ENCODE measurements around the gene MAP3K12.
"Not testable (repeated sequence)": the region's sequence is repeated elsewhere in the genome, so short reads cannot be mapped to it uniquely, and the experiment has no call there.

The MAP3K12 gene

DNA sequence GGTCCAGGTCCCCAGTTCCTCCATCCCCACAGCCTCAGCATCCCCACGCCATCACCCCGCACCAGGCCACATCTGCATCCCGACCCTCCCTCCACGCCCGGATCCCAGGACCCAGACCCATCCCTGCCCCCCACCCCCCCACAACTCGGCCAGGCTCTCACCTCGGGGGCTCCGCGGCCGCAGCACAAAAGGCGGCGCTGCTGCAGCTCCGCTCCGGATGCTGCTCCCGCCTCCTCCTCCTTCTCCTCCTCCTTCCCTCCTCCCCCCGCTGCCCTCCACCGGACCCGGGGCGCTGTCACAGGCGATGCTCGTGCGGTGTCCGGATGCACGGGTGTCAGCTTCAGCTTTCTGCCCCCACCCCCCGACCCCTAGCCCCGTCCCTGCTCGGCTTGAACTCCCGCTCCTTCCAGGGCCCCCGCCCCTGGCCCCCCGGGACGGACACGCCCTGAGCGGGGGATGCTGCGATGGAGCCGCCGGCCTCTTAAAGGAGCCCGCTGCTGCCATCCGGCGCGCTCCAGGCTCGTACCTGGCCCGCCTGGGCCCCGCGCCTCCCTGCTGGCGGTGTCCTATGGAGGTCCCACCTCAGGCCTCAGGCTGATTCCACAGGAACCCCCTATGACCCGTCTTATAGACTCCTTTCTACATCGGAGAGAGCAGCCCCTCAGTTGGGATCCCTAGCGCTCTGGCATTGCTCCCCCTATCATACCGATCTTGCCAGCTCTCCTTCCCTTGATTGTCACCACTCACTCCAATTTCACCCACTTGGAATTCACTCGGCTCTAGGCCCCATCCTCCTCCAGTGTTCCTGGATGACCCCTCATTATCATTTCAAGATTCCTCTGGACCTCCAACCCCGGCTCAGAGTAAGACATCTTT, at the start of gene MAP3K12:
MAP3K12 (minus strand) TSS at position 193 of the 876 bp plus-strand sequence. CDS start 12,067 bp downstream, outside the sequence.
- peak; percentile 32 to 59 (median 48) for DNase-seq

- DNase-seq, result not testable (repeated sequence)
Observed at GRCh38 chr12:53548354-53548753, 49.1 kb upstream of the MAP3K12 start.

DNA sequence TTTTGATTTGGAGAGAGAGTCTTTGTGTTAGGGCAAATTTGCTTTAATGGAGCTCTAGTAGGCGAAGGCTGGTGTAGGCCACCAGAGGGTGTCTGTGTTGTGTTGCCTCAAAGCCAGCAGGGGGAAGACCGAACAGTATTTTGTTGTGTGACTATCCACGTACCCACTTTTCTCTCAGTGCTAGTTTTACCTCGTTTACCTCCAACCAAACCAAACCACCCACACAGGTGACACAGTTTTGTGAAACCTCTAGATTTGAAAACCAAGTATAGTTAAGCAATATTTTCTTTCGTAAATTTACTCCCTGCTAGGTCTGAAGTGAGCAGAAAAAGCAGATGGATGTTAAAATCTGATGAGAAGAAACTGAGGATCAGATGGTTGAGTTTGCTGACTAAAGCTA, 44.3 kb upstream of the MAP3K12 start:
- peak in 1 of 4 experiments; percentile 10 for DNase-seq

DNA sequence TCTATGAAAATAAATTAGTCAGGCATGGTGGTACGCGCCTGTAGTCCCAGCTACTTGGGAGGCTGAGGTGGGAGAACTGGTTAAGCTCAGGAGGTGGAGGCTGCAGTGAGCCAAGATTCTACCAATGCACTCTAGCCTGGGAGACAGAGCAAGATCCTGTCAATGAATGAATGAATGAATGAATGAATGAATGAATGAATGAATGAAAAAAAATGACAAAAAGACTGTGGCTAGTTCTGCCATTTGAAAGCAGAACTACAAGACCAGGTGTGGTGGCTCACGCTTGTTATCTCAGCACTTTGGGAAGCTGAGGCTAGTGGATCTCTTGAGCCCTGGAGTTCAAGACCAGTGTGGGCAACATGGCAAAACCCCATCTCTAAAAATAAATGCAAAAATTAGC, 40.3 kb upstream of the MAP3K12 start:
- DNase-seq, result no peak

DNA sequence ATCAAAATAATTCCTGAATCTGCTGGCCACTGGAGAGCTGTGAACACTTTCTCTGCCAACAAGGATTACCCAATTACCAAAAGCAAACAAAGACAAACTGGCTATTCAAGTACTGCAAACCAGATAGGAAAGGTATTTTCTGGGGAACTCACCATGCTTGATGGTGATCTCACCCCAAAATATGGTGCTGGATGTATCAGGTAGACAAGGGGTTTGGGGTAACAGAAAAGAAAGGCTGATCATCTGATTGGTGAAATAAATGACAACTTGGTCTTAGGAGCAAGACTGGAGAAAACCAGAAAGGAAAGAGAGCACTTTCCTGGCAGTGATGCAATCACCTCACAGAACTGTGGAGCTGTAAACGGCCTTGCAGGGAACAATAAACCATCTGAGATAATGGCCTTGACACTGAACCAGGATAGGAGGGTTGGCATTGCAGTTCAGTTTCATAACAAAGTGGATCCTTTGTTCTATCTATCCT, 39.0 kb upstream of the MAP3K12 start:
- no peak for DNase-seq

DNA sequence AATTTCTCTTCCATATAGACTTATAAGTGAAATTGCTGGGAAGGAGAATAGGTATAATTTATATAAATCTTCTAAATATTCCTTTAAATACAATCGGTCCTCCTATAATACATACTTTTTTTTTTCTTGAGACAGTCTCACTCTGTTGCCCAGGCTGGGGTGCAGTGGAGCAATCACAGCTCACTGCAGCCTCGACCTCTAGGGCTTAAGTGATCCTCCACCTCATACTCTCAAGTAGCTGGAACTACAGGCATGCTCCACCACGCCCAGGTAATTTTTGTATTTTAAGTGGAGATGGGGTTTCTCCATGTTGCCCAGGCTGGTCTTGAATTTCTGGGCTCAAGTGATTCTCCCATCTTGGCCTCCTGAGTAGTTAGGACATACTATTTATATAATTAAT, 37.7 kb upstream of the MAP3K12 start:
- no peak for DNase-seq

DNA sequence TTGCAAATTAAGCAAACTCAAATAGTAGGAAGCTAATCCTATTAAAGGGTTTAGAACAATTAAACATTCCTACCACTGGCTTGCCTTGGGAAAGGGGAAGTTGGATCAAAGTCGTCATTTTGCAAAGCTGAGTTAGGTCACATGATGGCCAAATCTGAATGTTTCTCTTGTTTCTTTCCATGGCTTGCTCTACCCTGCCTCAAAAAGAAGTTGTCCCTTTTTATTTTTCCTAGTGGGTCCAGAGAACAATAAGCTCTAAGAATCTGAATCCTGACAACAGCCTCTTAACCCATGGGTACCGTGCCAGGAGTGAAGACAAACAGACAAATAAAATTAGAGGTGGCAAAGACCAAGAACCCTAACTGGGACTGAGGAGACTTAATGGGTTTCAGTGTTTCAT, 34.2 kb upstream of the MAP3K12 start:
- no peak for DNase-seq

DNA sequence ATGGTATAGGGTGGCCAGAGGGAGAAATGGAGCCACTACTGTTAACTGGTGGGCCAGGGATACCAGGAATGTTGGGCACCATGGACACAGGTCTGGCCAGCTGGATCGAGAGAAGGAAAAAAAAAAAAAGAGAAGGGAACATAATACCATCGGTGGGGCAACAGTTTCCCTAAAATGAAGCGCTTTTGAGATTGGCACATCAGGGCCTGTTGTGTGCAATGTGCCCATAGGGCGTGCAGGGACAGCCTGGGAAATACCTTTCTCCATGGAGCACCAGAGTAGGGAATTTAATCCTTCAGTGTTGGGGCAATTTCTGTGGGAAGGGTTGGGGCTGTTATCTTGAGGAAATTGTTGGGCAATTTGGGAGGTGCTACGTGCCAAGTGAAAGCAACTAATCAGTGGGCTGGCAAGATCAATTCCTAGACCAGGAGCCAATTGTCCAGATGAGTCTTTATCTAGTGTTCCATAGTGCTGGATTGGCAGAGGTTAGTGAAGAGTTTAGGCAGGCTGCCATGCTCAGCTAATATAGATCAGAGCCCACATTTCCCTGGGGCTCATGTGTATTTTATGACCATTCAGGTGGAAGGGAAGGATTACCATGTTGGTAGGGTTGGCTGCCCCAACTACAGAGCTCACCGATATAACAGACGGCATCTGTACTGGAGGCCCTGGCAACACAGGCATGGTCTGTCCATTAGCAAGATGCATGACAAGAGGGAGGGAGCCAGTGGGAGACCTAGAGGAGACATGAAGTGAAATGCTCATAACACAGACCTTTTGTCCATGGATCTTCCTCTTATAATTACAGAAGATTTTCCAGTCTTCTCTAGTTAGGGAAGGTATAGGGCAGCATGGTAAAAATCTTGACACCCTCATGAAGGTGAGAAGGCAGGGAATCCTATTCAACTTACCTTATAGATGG, 33.5 kb upstream of the MAP3K12 start:
- no peak for DNase-seq

GRCh38 chr12:53532021-53532420, 32.8 kb upstream of the MAP3K12 start:
- no peak for DNase-seq

DNA sequence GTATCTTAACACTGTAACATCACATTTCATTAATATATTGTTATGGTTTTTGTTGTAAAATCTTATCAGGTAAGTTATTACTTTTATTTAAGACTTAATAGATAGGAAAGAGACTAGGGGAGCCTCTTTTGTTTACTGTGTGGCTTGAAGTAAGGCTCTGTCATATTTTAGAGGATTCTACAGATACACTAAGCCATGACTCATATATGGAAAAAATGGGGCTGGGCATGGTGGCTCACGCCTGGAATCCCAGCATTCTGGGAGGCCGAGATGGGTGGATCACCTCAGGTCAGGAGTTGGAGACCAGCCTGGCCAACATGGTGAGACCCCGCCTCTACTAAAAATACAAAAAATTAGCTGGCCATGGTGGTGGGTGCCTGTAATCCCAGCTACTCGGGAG, 31.7 kb upstream of the MAP3K12 start:
- DNase-seq, result no peak

DNA sequence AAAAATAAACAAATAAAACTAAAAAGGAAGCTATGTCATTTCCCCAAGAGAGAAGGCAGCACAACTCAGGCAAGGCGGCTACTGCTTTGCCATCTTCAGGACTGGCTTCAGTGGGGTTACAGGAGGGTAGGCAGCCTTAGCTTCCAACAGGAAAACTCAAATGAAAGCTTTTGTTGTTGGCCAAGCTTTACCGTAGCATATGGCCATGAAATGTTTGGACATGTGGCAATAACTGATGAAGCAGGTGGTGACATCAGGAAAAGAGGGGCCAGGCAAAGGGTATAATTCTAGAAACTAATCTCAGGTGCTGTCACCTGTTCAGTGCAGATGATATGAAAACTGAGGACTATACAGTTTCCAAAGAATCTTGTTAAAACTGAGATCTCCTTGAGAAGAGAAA, 30.8 kb upstream of the MAP3K12 start:
- DNase-seq, result no peak

- no peak for DNase-seq
Observed at GRCh38 chr12:53524476-53524875, 25.2 kb upstream of the MAP3K12 start.

- DNase-seq, result no peak
Observed at GRCh38 chr12:53523131-53523530, 23.9 kb upstream of the MAP3K12 start.

DNA sequence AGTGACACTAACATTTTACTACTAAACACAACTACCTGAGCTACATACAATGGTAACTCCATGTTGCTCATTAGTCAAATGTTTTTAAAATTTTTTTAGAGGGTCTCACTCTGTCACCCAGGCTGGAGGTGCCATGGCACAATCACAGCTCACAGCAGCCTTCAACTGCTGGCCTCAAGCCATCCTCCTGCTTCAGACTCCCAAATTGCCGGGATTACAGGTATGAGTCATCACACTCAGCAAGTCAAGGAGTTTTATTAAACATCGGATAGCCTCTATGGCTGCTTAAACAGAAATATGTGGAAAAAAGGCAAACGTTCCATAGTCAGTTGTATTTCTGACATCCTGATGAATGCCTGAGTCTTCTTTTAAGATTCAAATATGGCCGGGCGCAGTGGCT, 19.1 kb upstream of the MAP3K12 start:
- no peak for DNase-seq

DNA sequence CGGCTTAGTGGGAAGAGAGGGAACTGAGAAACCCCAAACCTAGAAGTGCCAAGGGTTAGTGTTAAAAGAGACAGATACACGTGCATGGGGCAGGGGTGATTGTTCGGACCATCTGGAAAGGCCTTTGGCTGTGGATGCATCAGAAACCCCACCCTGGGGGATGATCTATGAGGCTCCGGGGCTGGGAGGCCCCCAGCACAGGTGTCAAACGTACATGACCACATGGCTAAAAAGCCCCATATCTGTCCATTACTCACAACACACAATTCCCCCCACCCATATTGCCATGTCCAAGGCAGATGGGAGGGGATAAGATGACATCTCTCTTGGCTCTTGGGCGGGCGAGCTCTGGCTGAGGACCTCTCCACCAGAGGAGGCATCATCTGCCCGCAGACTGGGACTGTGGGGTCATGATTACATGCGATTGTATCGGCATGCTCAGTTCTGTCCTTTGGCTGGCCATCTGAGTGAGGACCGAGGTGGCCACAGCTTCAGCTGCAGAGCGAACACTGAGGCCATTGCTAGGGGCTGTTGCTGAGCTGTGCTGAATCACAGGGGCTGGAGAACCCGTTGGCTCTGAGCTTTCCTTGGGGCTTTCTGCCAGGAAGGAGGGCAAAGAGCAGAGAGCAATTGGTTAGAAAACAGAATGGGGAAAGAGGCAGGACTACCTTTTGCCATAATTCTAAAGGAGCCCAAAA, 17.6 kb upstream of the MAP3K12 start:
- no peak for DNase-seq

DNA sequence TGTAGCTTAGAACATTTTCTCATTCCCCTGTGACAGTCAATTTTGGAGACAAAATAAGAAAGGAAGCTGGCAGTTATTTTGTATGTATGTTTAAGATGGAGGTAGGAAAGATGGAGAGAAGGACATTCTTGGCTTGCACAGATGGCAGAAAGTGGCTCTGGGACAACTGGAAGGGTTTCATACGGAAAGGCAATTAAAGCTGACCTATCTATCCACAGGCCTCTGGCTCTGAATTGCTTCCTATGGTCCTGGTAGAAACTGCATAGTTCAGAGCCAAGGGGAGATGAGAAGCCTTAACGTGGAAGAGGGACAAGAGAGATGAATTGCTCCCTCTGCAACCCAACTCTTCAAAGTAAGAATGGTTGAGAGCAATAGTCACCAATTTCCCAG, 16.0 kb upstream of the MAP3K12 start:
- no peak for DNase-seq

DNA sequence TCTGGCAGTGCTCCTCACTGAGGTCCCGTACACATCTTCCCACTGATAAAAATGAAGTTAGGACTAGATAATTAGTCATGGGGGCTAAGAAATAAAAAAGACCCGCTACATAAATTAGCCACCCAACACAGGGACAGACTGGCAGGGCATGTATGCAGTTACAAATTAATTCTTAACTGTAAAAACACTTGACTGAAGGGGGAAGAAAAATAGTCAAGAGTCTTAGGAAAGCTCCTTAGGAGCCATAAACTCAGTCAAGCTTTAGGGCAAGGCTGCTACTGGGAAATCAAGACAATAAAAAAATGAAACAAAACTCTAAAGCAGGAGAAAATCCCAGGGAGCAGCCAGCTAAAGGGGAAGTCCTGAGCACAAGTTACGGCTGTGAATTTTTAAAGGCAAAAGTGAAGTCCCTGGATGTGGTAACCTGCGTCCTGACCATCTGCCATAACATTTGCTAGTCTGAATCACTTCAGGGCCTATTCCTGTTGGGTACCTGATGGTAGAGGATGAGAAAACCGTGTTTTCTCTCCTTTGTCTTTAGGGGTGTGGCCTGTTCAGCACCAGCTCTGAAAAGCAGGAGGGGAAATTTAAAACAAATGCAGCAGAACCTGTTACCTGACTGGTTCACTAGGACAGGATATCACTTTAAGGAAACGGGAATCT, 15.5 kb upstream of the MAP3K12 start:
- no peak for DNase-seq

DNA sequence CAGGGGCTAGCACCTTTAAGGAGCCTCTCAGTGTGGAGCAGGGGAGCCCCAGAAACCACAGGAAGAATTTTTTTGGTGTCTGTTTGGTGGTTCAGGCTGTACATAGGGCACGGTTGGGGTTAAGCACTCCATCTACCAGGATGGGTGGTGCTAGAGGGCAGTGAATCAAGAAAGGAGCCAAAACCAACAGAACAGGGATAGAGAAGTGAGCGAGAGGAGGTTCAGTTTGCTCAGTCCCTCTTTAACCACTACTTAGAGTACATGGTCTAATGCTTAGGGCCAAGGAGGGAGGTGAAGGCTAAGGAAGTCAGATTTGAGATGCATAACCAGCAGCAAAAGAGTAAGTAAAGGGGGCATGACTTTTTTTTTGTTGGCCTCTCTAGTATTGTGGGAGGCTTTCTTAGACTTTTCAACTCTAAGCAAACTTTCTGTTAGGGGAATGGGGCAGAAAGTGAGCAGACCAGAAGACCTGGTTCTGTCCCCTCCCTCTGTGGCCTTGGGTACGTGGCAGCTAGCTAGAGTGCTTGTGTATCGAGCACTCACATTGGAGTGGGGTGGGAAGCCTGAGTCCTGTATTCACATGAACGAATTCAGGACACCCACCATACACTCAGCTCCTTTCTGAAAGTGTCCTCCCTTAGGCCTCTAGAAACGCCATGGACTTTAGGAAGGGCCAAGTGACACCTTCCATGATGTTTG, 14.6 kb upstream of the MAP3K12 start:
- no peak for DNase-seq

DNA sequence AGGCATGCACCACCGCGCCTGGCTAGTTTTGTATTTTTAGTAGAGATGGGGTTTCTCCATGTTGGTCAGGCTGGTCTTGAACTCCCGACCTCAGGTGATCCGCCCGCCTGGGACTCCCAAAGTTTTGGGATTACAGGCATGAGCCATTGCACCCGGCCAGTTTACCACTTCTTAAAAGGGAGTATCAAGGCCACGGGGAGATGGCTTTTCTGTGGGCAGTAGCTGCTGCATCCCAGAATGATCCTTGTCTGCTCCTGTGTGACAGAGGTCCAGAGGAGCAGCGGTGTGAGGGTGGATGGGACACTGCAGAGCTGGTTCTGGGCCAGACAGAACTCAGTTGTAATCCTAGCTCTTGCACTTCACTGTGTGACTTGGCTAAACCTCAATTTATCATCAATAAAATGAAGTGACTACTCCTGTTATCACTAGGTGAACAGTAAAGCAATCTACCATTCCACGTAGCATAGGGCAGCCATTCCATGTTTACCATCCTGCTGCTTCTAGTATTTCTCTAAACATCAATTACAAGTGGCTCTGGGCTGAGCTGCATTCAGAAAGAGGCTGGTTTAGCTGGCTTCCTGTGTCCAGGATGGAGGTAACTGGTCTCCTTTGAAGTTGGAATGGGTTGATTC, 11.0 kb upstream of the MAP3K12 start:
- no peak for DNase-seq

- DNase-seq, result peak; percentile 55 to 82 (median 58)
Observed at GRCh38 chr12:53508534-53509170, 9.4 kb upstream of the MAP3K12 start.

GRCh38 chr12:53507603-53507885, 8.3 kb upstream of the MAP3K12 start:
- DNase-seq, result no peak
